Neuron (in vitro differentiated cells): ENCODE data around the gene JSRP1.

Experiments used
- H2AFZ ChIP-seq: one replicate; pipeline ENCODE4 v1.6.1; 2013; ENCODE audit warnings: low read depth, mild to moderate bottlenecking, inconsistent platforms, low read length, moderate library complexity
- H3K27me3 ChIP-seq: one replicate; pipeline ENCODE4 v1.6.1; 2013; ENCODE audit warnings: low read length; ENCODE audit not compliant: insufficient read depth
- H3K36me3 ChIP-seq: one replicate; pipeline ENCODE4 v1.6.1; 2013; ENCODE audit warnings: low read length; ENCODE audit not compliant: insufficient read depth
- H3K4me1 ChIP-seq: one replicate; pipeline ENCODE4 v1.6.1; 2013; ENCODE audit warnings: low read length; ENCODE audit not compliant: insufficient read depth
- H3K4me3 ChIP-seq: 2 replicates; pipeline ENCODE4 v1.5.1; 2013; ENCODE audit warnings: mild to moderate bottlenecking, low read length, moderate library complexity
- H3K9me3 ChIP-seq: one replicate; pipeline ENCODE4 v1.6.1; 2013; ENCODE audit warnings: low read length

Gene JSRP1

DNA sequence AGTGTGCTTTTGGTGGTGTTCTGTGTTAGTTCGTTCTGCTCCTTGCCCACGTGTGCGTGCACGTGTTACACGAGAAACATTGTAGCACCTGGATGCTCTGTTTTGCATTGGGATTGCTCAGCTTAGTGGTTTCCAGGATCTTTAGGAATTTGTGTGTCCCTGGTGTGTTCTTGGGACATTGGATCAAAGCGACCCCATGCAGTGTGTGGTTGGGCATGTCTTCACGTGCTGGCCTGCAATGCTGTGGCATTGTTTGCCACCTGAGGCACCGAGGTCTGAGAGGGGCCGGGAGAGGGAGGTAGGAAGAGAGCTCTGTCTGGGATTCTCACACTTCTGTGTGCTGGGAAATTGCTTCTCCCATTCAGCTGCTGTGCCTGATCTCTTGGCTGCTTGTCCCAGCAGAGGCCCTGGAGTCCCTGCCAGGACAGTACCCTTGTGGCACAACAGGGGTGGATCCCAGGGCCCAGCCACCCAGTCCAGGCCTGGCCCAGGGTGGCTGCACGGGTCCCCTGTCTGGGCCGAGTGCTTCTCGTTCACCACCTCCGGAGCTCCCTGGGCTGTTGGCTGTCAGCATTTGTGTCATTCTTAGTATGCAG is 31.4 kb downstream of the JSRP1 start:
- H3K4me1 ChIP-seq = no peaks in the 10 kb centered on the region
- no peaks in the 10 kb centered on the region for H3K27me3 ChIP-seq
- H3K4me3 ChIP-seq = no peak overlapping the region
- peaks cover 76% of the 10 kb centered on the region for H3K36me3 ChIP-seq
- H3K9me3 ChIP-seq = no peaks in the 10 kb centered on the region
- H2AFZ ChIP-seq = no peak overlapping the region

DNA sequence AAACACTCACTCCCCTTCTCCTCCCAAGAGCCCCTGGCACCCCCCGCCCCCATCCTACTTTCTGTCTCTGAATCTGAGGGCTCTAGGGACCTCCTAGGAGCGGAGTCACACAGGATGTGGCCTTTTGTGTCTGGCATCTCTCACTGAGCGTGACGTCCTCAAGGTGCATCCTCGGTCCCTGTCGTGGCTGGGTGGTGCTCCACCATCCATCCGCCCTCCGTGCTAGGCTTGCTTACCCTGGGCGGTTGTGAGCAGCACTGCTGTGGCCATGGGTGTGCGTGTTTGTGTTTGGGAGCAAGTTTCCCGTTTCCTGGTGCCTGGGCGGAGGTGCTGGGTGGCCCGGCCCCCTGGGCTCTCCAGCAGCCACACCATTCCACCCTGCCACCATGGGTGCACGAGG is 32.3 kb downstream of the JSRP1 start:
- no peak overlapping the region for H2AFZ ChIP-seq
- H3K36me3 ChIP-seq = peaks cover 73% of the 10 kb centered on the region
- H3K9me3 ChIP-seq = no peaks in the 10 kb centered on the region
- H3K4me3 ChIP-seq = no peak overlapping the region
- H3K4me1 ChIP-seq = no peaks in the 10 kb centered on the region
- no peaks in the 10 kb centered on the region for H3K27me3 ChIP-seq

DNA sequence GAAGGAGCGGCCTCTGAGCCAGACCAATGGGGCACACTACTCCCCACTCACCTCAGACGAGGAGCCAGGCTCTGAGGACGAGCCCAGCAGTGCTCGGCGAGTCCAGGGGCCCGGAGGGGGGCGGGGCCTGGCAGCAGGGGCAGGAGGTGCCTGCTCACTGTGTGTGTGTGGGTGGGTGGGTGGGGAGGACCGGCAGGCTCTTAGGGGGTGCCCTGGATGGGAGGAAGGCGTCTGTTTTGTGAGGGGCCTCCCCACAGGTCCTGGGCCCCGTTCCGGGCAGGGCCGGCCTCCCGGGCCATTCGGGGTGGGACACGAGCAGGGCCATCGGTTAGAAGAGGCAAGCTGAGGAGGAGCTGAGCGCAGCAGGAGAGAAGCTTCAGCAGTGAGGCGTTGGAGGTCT is 32.8 kb downstream of the JSRP1 start:
- H3K9me3 ChIP-seq = no peaks in the 10 kb centered on the region
- peaks cover 70% of the 10 kb centered on the region for H3K36me3 ChIP-seq
- H3K4me1 ChIP-seq = no peaks in the 10 kb centered on the region
- no peak overlapping the region for H2AFZ ChIP-seq
- no peaks in the 10 kb centered on the region for H3K27me3 ChIP-seq
- H3K4me3 ChIP-seq = no peak overlapping the region

DNA sequence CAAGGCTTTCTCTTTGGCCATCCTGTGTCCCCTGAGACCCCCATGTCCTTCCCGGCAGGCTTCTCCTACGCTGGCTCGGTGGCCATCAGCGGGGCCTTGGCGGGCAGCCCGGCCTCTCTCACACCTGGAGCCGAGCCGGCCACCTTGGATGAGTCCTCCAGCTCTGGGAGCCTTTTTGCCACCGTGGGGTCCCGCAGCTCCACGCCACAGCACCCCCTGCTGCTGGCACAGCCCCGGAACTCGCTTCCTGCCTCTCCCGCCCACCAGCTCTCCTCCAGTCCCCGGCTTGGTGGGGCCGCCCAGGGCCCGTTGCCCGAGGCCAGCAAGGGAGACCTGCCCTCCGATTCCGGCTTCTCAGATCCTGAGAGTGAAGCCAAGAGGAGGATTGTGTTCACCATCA is 34.3 kb downstream of the JSRP1 start:
- Histone ChIP-seq H3K9me3 (no peaks in the 10 kb centered on the region), H3K27me3 (no peaks in the 10 kb centered on the region), H3K4me1 (no peaks in the 10 kb centered on the region), H3K4me3 (no peak overlapping the region), H2AFZ (no peak overlapping the region), H3K36me3 (peaks cover 72% of the 10 kb centered on the region)

DNA sequence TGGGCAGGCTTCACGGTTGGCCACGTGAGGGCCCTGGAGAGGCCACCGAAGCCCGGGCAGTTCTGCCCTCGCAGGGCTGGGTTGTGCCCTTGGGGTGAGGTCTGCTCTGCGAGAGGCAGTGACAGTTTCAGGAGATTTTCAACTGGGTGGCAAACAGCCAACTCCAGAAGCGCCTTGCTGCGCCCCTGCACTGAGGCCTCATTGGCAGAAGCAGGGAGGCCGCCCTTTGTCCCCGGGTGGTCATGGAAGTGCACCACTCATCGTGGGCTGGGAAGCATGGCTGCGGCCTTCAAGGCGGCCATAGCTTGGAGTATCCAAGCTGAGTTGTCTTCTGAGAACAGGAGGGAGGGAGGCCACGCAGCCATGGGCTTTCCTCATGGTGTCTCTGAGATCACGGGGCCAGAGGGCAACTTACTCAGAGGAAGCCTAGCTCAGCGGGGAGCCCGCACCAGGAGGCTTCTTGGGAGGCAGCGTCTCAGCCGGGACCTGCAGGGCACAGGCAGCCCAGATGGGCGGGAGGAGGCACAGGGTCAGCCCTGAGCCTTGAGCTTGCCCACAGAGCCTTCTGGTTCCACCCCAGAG is 34.9 kb downstream of the JSRP1 start:
- Histone ChIP-seq H3K4me1 (no peaks in the 10 kb centered on the region), H3K4me3 (no peak overlapping the region), H2AFZ (no peak overlapping the region), H3K36me3 (peaks cover 72% of the 10 kb centered on the region), H3K27me3 (no peaks in the 10 kb centered on the region), H3K9me3 (no peaks in the 10 kb centered on the region)

DNA sequence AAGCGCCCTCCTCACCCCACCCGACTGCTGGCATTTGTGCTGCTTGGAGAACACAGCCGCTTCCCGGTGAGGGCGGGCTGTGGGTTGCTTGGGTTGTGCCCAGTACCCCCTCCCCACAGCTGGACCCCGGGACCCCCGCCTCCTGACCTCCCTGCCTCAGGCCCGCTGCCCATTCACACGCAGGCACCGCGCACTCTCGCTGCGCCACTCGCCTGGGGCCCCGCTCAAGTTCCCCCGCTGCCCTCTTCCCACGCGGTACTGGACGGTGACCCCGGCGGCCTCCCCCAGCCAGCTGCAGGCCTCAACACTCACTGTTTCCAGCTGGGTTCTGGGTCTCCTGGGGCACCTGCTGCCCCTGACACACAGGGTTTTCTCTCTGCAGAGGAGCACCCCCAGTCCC is 36.5 kb downstream of the JSRP1 start:
- Histone ChIP-seq H3K27me3 (no peaks in the 10 kb centered on the region), H3K9me3 (no peaks in the 10 kb centered on the region), H3K36me3 (peaks cover 72% of the 10 kb centered on the region), H2AFZ (no peak overlapping the region), H3K4me3 (no peak overlapping the region), H3K4me1 (no peaks in the 10 kb centered on the region)

DNA sequence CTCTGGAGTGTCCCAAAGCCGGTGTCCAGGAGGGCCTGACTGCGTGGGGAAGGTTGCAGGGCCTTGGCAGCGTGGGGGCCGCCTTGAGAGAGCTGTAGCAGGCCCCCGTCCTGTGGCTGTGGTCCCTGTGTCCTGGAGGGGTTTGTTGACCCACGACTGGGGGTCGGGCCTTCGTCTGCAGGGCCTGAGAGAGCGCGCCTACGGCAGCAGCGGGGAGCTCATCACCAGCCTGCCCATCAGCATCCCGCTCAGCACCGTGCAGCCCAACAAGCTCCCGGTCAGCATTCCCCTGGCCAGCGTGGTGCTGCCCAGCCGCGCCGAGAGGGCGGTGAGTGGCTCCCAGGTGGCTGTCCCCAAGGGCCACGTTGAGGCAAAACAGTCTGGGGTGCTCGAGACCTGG is 38.6 kb downstream of the JSRP1 start:
- Histone ChIP-seq H3K9me3 (no peaks in the 10 kb centered on the region), H3K4me3 (no peak overlapping the region), H3K4me1 (no peaks in the 10 kb centered on the region), H3K27me3 (no peaks in the 10 kb centered on the region), H3K36me3 (peaks cover 81% of the 10 kb centered on the region), H2AFZ (no peak overlapping the region)

DNA sequence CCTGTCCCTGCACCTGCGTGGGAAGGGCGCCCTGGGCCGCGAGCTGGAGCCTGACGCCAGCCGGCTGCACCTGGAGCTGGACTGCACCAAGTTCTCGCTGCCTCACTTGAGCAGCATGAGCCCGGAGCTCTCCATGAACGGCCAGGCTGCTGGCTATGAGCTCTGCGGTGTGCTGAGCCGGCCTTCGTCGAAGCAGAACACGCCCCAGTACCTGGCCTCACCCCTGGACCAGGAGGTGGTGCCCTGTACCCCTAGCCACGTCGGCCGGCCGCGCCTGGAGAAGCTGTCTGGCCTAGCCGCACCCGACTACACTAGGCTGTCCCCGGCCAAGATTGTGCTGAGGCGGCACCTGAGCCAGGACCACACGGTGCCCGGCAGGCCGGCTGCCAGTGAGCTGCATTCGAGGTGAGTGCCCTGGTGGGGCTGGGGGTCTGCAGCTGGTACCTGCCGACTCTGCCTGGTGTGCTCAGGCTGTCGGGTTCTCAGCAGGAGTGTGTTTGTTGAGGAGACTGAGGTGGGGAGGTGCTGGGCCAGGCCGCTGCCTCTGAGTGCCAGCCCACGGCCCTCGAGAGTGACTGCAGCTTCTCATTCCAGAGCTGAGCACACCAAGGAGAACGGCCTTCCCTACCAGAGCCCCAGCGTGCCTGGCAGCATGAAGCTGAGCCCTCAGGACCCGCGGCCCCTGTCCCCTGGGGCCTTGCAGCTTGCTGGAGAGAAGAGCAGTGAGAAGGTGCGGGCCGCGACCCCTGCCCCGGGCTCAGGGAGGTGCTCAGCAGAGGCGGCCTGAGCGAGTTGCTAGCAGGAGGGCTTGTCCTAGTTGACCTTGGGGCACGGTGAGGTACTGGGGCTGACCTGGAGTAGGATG is 39.6 kb downstream of the JSRP1 start:
- Histone ChIP-seq H3K9me3 (no peaks in the 10 kb centered on the region), H2AFZ (no peak overlapping the region), H3K27me3 (no peaks in the 10 kb centered on the region), H3K4me3 (no peak overlapping the region), H3K4me1 (no peaks in the 10 kb centered on the region), H3K36me3 (peaks cover 82% of the 10 kb centered on the region)

DNA sequence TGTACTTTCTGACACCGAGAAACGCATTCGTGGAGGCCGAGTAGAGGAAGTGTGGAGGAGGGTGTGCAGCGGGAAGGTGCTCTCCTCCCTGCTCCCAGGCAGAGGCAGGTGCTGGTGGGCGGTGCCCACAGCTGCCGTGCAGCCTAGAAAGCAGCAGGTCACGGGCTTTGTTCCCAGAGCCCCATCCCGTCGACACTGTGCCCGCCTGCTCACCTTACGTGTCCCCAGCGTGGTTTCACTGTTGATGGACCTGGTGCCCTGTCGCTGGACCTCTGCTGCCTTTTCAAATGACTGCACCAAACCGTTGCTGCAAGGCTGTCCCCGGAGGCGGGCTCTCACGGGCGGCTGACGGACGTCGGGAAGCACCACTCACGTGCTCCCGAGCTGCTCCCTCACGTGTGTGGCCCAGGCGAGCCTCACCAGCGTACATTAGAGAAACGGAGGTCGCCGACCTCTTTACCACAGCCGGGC is 40.9 kb downstream of the JSRP1 start:
- no peaks in the 10 kb centered on the region for H3K9me3 ChIP-seq
- H3K4me3 ChIP-seq = no peak overlapping the region
- no peaks in the 10 kb centered on the region for H3K27me3 ChIP-seq
- no peaks in the 10 kb centered on the region for H3K4me1 ChIP-seq
- no peak overlapping the region for H2AFZ ChIP-seq
- H3K36me3 ChIP-seq = peaks cover 84% of the 10 kb centered on the region

DNA sequence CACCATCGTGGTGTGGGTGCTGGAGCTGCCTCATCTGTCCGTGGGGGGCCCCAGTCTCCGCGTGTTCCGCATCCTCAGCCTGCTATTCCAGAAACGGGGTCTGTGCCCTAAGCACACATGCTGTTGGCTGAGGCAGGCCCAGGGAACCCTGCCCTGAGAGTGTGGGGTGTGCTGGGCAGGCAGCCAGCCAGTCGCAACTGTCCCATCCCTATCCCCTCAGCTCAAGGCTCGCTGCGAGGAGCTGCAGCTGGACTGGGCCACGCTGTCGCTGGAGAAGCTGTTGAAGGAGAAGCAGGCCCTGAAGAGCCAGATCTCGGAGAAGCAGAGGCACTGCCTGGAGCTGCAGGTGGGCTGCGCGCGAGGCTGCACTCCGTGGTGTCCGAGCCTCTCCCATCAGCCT is 42.0 kb downstream of the JSRP1 start:
- Histone ChIP-seq H3K36me3 (peaks cover 84% of the 10 kb centered on the region), H3K27me3 (no peaks in the 10 kb centered on the region), H3K9me3 (no peaks in the 10 kb centered on the region), H3K4me1 (no peaks in the 10 kb centered on the region), H2AFZ (no peak overlapping the region), H3K4me3 (no peak overlapping the region)

DNA sequence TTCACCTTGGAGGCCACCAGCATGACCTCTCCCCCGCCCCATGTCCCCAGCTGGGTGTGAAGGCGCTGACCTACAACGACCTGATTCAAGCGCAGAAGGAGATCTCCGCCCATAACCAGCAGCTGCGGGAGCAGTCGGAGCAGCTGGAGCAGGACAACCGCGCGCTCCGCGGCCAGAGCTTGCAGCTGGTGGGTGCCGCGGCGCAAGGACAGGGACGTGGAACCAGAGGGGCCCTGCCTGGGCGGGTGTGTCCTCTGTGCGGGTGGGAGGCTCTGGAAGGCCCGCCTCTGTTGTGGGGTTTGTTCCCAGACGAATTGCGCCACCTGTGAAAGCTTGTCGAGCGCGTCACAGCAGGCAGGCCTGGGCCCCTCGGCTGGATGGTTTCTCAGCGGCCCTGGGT is 42.4 kb downstream of the JSRP1 start:
- Histone ChIP-seq H3K27me3 (no peaks in the 10 kb centered on the region), H3K4me1 (no peaks in the 10 kb centered on the region), H3K4me3 (no peak overlapping the region), H3K36me3 (peaks cover 85% of the 10 kb centered on the region), H3K9me3 (no peaks in the 10 kb centered on the region), H2AFZ (no peak overlapping the region)

DNA sequence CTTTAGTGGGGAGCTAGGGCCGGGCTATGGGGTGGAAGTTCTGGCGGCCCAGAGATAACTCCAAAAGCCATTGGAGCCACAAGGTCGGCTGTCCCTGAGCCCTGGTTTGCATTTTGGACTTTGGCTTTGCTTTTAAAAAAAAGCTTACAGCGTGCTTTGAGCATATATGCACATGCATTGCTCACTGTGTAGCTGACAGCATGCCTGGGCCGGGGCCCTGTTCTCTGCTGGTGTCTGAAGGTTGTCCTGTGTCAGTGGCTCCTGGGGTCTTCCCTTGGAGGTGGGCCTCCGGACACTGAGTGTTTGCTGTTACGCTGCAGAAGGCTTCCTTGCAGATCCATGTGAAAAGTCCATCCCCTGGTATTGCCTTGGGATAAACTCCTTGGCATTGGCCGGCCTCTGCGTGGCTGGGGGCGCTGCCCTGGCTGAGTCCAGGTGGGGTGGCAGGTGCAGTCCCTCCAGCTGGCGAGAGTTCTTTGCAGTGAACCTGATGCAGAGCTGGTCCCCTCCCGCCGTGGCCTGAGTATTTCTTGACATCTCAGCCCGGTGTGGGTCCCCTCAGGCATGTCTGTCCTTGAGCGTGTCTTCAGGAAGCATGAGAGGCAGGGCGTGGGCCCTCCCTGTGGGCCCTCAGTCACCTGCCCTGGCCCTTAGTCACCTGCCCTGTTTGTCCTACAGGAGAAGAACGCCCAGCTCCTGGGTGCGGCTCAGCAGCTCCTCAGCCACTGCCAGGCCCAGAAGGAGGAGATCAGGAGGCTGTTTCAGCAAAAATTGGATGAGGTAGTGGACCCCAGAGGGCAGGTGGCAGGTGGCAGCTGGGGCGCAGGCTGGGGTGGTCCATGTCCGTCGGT is 43.1 kb downstream of the JSRP1 start:
- peaks cover 82% of the 10 kb centered on the region for H3K36me3 ChIP-seq

More for the DNA sequence above, 43.1 kb downstream of the JSRP1 start:
- H3K4me1 ChIP-seq = peaks cover 2% of the 10 kb centered on the region
- no peaks in the 10 kb centered on the region for H3K27me3 ChIP-seq
- H3K4me3 ChIP-seq = no peak overlapping the region
- H3K9me3 ChIP-seq = no peaks in the 10 kb centered on the region
- no peak overlapping the region for H2AFZ ChIP-seq
